SK-N-DZ (cell line): ENCODE data around the gene PLEK2. TPM values are rescaled to one million over a fixed set of nuclear protein-coding genes. Genes with fewer than 3 reads are reported as not detected.
"Not testable (repeated sequence)": the region's sequence is repeated elsewhere in the genome, so short reads cannot be mapped to it uniquely, and the experiment has no call there.

Source experiments
- DNase-seq: peaks from one replicate; pipeline ENCODE4 v3.0.0-alpha.2; 2015; ENCODE audit warnings: low spot score
- polyA plus RNA-seq, 2 experiments: library from polyadenylated mRNA; depleted of rRNA; stranded (reverse); fragments of >200 nt; gene quantifications; 2 replicates each; pipeline ENCODE4 v1.2.3, GENCODE V29; 2014

The PLEK2 gene
- polyA plus RNA-seq (2014; cell fraction: cytosol; rRNA removed), result not detected in 2 replicates
- polyA plus RNA-seq (2014; cell fraction: nucleus; rRNA removed), result not detected in 2 replicates

GRCh38 chr14:67411820-67412421, at the start of gene PLEK2:
TSS of gene PLEK2 (minus strand) at chr14:67412165. CDS start at chr14:67412059, 106 bp downstream.
- DNase-seq, result no peak

GRCh38 chr14:67461341-67461985, 49.5 kb upstream of the PLEK2 start:
- no peak for DNase-seq

- no peak for DNase-seq
These were observed 47.4 kb upstream of the PLEK2 start for GRCh38 chr14:67459336-67459735.

- DNase-seq, result no peak
These were observed 45.8 kb upstream of the PLEK2 start for GRCh38 chr14:67457782-67458181.

GRCh38 chr14:67456732-67457131, 44.8 kb upstream of the PLEK2 start:
- DNase-seq, result no peak

GRCh38 chr14:67453575-67454300, 41.8 kb upstream of the PLEK2 start:
- no peak for DNase-seq

- not testable (repeated sequence) for DNase-seq
These were observed 39.7 kb upstream of the PLEK2 start for GRCh38 chr14:67451667-67452066.

GRCh38 chr14:67449096-67449495, 37.1 kb upstream of the PLEK2 start:
- no peak for DNase-seq

- DNase-seq, result no peak
These were observed 35.0 kb upstream of the PLEK2 start for GRCh38 chr14:67447033-67447381.

GRCh38 chr14:67446371-67447032, 34.5 kb upstream of the PLEK2 start:
- no peak for DNase-seq

- DNase-seq, result no peak
These were observed 32.4 kb upstream of the PLEK2 start for GRCh38 chr14:67444395-67444794.

GRCh38 chr14:67442139-67442906, 30.4 kb upstream of the PLEK2 start:
- DNase-seq, result no peak

GRCh38 chr14:67441672-67442071, 29.7 kb upstream of the PLEK2 start:
- no peak for DNase-seq

GRCh38 chr14:67441256-67441655, 29.3 kb upstream of the PLEK2 start:
- DNase-seq, result no peak

GRCh38 chr14:67440513-67440912, 28.5 kb upstream of the PLEK2 start:
- no peak for DNase-seq

- DNase-seq, result no peak
These were observed 27.0 kb upstream of the PLEK2 start for GRCh38 chr14:67438969-67439368.

- DNase-seq, result no peak
These were observed 24.3 kb upstream of the PLEK2 start for GRCh38 chr14:67436006-67436866.

GRCh38 chr14:67435603-67436002, 23.6 kb upstream of the PLEK2 start:
- no peak for DNase-seq

GRCh38 chr14:67432050-67432564, 20.1 kb upstream of the PLEK2 start:
- no peak for DNase-seq

- DNase-seq, result no peak
These were observed 17.7 kb upstream of the PLEK2 start for GRCh38 chr14:67429510-67430205.
